Nephron (organoid): ENCODE data around the gene ZSCAN5C.

Source experiments
- H3K27ac Mint-ChIP-seq, 3 experiments: 2 replicates each; pipeline ENCODE4 v1.8.0; 2020; ENCODE audit warnings: mixed read lengths in 3 of 3, mild to moderate bottlenecking in 2 of 3, moderate library complexity in 1 of 3
- H3K27me3 Mint-ChIP-seq: 2 replicates; pipeline ENCODE4 v1.8.0; 2021; ENCODE audit warnings: low read depth, mild to moderate bottlenecking, moderate library complexity, mixed read lengths
- H3K36me3 Mint-ChIP-seq: 2 replicates; pipeline ENCODE4 v1.8.0; 2020; ENCODE audit warnings: low read depth, mixed read lengths
- H3K4me1 Mint-ChIP-seq: 2 replicates; pipeline ENCODE4 v1.8.0; 2020; ENCODE audit warnings: mixed read lengths
- H3K4me3 Mint-ChIP-seq, 3 experiments: 2 replicates each; pipeline ENCODE4 v1.8.0; 2020; ENCODE audit warnings: mild to moderate bottlenecking in 3 of 3, mixed read lengths in 3 of 3, moderate library complexity in 2 of 3
- H3K9me3 Mint-ChIP-seq: 2 replicates; pipeline ENCODE4 v1.8.0; 2020; ENCODE audit warnings: mixed read lengths
- TF ChIP-seq, protein P1 (sequence below), 3 experiments: fragments of 200-600 bp; sonication (generic); IDR thresholded peaks; one replicate each; pipeline ENCODE4 v1.5.0; 2021; ENCODE audit warnings: antibody characterized with exemption in 3 of 3; ENCODE audit not compliant: unreplicated experiment in 3 of 3

The ZSCAN5C gene

DNA sequence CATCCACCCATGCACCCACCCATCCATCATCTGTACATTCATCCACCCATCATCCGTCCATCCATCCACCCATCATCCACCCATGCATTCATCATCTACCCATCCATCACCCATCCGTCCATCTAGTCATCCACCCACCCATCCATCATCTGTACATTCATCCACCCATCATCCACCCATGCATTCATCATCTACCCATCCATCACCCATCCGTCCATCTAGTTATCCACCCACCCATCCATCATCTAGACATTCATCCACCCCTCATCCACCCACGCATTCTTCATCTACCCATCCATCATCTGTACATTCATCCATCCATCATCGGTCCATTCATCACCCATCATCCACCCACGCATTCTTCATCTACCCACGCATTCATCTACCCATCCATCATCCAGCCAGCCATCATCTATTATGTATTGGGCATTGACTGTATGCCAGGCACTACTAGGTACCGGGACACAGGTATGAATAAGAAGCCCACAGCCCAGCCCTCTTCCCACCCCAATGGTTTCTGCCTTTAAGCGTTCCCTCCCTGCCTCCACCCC lies 43.0 kb upstream of the ZSCAN5C start:
- Mint-ChIP-seq H3K9me3 (no peaks in the 10 kb centered on the region), H3K36me3 (peaks cover 30% of the 10 kb centered on the region), H3K4me1 (no peaks in the 10 kb centered on the region), H3K4me3 (no peak overlapping the region), H3K27ac (no peak overlapping the region), H3K27me3 (no peaks in the 10 kb centered on the region)
- TF ChIP-seq, protein P1, sequence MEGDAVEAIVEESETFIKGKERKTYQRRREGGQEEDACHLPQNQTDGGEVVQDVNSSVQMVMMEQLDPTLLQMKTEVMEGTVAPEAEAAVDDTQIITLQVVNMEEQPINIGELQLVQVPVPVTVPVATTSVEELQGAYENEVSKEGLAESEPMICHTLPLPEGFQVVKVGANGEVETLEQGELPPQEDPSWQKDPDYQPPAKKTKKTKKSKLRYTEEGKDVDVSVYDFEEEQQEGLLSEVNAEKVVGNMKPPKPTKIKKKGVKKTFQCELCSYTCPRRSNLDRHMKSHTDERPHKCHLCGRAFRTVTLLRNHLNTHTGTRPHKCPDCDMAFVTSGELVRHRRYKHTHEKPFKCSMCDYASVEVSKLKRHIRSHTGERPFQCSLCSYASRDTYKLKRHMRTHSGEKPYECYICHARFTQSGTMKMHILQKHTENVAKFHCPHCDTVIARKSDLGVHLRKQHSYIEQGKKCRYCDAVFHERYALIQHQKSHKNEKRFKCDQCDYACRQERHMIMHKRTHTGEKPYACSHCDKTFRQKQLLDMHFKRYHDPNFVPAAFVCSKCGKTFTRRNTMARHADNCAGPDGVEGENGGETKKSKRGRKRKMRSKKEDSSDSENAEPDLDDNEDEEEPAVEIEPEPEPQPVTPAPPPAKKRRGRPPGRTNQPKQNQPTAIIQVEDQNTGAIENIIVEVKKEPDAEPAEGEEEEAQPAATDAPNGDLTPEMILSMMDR (IDR thresholded peaks at IDR 0.05; ENCODE audit: unreplicated experiment in 3 of 3): no peak

GRCh38 chr19:56159622-56160271 lies 42.3 kb upstream of the ZSCAN5C start:
- Mint-ChIP-seq H3K4me3 (no peak overlapping the region), H3K27ac (no peak overlapping the region), H3K4me1 (no peaks in the 10 kb centered on the region), H3K36me3 (peaks cover 29% of the 10 kb centered on the region), H3K27me3 (no peaks in the 10 kb centered on the region), H3K9me3 (no peaks in the 10 kb centered on the region)
- TF ChIP-seq, protein P1 (IDR thresholded peaks at IDR 0.05; ENCODE audit: unreplicated experiment in 3 of 3): no peak

- Mint-ChIP-seq H3K4me3 (no peak overlapping the region), H3K36me3 (peaks cover 19% of the 10 kb centered on the region), H3K27ac (no peak overlapping the region), H3K9me3 (no peaks in the 10 kb centered on the region), H3K27me3 (no peaks in the 10 kb centered on the region), H3K4me1 (no peaks in the 10 kb centered on the region)
- TF ChIP-seq, protein P1 (IDR thresholded peaks at IDR 0.05; ENCODE audit: unreplicated experiment in 3 of 3): no peak
Measured at GRCh38 chr19:56161534-56161933, 40.5 kb upstream of the ZSCAN5C start.

DNA sequence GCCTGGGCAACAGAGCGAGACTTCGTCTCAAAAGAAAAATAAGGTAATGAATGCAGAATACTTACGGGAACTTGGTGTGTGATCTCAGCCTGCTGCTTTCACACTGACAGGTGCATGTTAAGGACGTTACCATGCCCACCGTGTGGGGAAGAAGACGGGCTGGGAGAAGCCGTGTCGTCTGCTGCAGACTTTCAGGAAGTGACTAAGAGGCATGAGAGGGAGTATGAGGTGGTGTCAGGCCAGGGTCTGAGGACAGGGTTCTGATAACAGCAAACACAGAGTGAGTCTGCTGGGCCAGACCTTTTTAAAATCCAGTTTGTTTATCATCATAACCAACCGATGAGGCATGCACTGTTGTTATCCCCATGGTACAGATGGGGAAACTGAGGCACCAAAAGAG lies 39.8 kb upstream of the ZSCAN5C start:
- H3K9me3 Mint-ChIP-seq: no peaks in the 10 kb centered on the region
- H3K27ac Mint-ChIP-seq: no peak overlapping the region
- no peak overlapping the region for H3K4me3 Mint-ChIP-seq
- H3K4me1 Mint-ChIP-seq: no peaks in the 10 kb centered on the region
- H3K27me3 Mint-ChIP-seq: no peaks in the 10 kb centered on the region
- H3K36me3 Mint-ChIP-seq: peaks cover 17% of the 10 kb centered on the region
- TF ChIP-seq, protein P1 (IDR thresholded peaks at IDR 0.05; ENCODE audit: unreplicated experiment in 3 of 3): no peak

DNA sequence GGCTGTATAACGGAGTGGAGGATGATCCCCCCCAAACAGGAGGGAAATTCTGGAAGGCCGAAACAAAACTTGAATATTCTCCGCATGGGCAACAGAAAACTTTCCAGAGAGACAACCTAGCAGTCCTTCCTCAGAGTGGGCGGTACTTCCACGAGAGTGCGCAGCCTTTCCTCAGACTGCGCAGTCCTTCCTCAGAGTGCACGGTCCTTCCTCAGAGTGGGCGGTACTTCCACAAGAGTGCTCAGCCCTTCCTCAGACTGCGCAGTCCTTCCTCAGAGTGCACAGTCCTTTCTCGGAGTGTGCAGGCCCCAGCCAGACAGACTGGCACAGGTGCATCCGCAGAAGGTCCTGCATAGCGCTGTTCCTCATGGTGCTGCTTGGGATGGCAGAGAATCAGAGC lies 39.0 kb upstream of the ZSCAN5C start:
- no peaks in the 10 kb centered on the region for H3K4me1 Mint-ChIP-seq
- H3K36me3 Mint-ChIP-seq: peaks cover 9% of the 10 kb centered on the region
- no peak overlapping the region for H3K4me3 Mint-ChIP-seq
- no peaks in the 10 kb centered on the region for H3K27me3 Mint-ChIP-seq
- no peaks in the 10 kb centered on the region for H3K9me3 Mint-ChIP-seq
- no peak overlapping the region for H3K27ac Mint-ChIP-seq
- TF ChIP-seq, protein P1 (IDR thresholded peaks at IDR 0.05; ENCODE audit: unreplicated experiment in 3 of 3): no peak

- H3K36me3 Mint-ChIP-seq: no peaks in the 10 kb centered on the region
- peaks cover 3% of the 10 kb centered on the region for H3K27me3 Mint-ChIP-seq
- H3K4me1 Mint-ChIP-seq: no peaks in the 10 kb centered on the region
- H3K27ac Mint-ChIP-seq: no peak overlapping the region
- H3K4me3 Mint-ChIP-seq: no peak overlapping the region
- TF ChIP-seq, protein P1 (IDR thresholded peaks at IDR 0.05; ENCODE audit: unreplicated experiment in 3 of 3): no peak
- no peaks in the 10 kb centered on the region for H3K9me3 Mint-ChIP-seq
Measured at GRCh38 chr19:56167064-56167578, 35.0 kb upstream of the ZSCAN5C start.
